Suprapubic skin (tissue), 4 donors: Measurements from ENCODE around the gene PHC3.
"Not testable (repeated sequence)": the region's sequence is repeated elsewhere in the genome, so short reads cannot be mapped to it uniquely, and the experiment has no call there.

Experiments used
- CTCF ChIP-seq, 2 donors: fragments of 200-600 bp in 1 of 2; fragments of 450-650 bp in 1 of 2; sonication (generic) in 1 of 2; IDR thresholded peaks; one replicate each; pipeline ENCODE4 v1.5.1; 2016 to 2019; ENCODE audit warnings: antibody characterized with exemption in 2 of 2, mild to moderate bottlenecking in 1 of 2, moderate library complexity in 1 of 2
- EP300 ChIP-seq: sonication (generic); formaldehyde crosslinking; IDR thresholded peaks from one replicate; pipeline ENCODE4 v1.6.1; 2017; ENCODE audit warnings: antibody characterized with exemption
- POLR2A ChIP-seq, 2 donors: fragments of 450-650 bp; IDR thresholded peaks; one replicate each; pipeline ENCODE4 v1.6.1; 2017; ENCODE audit warnings: antibody characterized with exemption in 2 of 2, mild to moderate bottlenecking in 2 of 2, moderate library complexity in 2 of 2
- POLR2AphosphoS5 ChIP-seq, 3 donors: sonication (generic); formaldehyde crosslinking; IDR thresholded peaks; one replicate each; pipeline ENCODE4 v1.6.1; 2017; ENCODE audit warnings: antibody characterized with exemption in 3 of 3

DNA sequence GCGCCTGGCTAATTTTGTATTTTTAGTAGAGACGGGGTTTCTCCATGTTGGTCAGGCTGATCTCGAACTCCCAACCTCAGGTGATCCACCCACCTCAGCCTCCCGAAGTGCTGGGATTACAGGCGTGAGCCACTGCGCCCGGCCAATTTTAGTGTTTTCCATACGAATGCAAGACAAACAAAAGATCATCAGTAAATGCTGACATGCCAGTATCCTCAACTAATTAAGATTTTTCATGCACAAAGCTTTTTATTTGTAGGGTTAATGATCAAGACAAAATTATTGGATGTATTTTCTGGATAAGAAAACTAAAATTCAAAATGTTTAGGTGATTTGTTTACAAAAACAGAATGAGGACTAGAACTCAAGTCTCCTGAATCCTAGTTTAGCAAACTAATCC, 67.4 kb downstream of the PHC3 start:
- TF ChIP-seq CTCF (IDR thresholded peaks at IDR 0.05); POLR2AphosphoS5 (IDR thresholded peaks at IDR 0.05); EP300; POLR2A (IDR thresholded peaks at IDR 0.05): not testable (repeated sequence)
